Measurements from ENCODE around the gene C1QL1. TPM values are rescaled to one million over a fixed set of nuclear protein-coding genes. Genes with fewer than 3 reads are reported as not detected.

C1QL1 gene
- total and polyA plus RNA-seq, 2 of the 13 experiments (the other 11 are each of a cell fraction or from before 2014, with no cell fraction given) = 0.11 TPM

DNA sequence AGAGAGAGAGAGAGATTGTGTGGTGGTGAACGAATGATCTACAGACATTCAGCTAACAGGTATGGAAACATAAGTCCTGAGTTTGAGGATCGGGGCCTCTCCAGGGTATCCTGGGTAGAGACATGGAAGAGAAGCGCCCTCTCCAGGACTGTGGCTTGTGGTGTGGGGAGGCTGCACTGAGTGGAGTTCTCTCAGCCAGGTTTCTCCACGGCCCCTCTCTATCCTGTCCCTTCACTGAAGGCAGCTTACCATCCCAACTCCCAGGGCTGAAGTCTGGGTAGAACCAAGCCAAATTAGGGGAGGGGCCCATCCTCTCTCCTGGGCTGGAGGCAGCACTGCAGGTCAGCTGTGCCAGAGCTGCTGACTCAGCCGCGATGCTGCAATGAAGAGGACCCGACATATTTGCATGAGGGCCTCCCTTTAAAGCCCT lies 6.2 kb downstream of the C1QL1 start (continued):
- no peak for TF ChIP-seq ARNT2 (CRISPR knock-in tag; IDR thresholded peaks at IDR 0.05; ENCODE audit: low read depth)
- TF ChIP-seq ZNF451 (CRISPR knock-in tag; IDR thresholded peaks at IDR 0.05) = no peak
- TF ChIP-seq, protein P1, sequence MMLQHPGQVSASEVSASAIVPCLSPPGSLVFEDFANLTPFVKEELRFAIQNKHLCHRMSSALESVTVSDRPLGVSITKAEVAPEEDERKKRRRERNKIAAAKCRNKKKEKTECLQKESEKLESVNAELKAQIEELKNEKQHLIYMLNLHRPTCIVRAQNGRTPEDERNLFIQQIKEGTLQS (CRISPR knock-in tag; IDR thresholded peaks at IDR 0.05) = no peak
- TF ChIP-seq, protein P2, sequence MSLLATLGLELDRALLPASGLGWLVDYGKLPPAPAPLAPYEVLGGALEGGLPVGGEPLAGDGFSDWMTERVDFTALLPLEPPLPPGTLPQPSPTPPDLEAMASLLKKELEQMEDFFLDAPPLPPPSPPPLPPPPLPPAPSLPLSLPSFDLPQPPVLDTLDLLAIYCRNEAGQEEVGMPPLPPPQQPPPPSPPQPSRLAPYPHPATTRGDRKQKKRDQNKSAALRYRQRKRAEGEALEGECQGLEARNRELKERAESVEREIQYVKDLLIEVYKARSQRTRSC (CRISPR knock-in tag; IDR thresholded peaks at IDR 0.05; ENCODE audit: low read depth) = no peak
- TF ChIP-seq, protein P3, sequence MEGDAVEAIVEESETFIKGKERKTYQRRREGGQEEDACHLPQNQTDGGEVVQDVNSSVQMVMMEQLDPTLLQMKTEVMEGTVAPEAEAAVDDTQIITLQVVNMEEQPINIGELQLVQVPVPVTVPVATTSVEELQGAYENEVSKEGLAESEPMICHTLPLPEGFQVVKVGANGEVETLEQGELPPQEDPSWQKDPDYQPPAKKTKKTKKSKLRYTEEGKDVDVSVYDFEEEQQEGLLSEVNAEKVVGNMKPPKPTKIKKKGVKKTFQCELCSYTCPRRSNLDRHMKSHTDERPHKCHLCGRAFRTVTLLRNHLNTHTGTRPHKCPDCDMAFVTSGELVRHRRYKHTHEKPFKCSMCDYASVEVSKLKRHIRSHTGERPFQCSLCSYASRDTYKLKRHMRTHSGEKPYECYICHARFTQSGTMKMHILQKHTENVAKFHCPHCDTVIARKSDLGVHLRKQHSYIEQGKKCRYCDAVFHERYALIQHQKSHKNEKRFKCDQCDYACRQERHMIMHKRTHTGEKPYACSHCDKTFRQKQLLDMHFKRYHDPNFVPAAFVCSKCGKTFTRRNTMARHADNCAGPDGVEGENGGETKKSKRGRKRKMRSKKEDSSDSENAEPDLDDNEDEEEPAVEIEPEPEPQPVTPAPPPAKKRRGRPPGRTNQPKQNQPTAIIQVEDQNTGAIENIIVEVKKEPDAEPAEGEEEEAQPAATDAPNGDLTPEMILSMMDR (CRISPR knock-in tag; IDR thresholded peaks at IDR 0.05) = peak; percentile 72
- TF ChIP-seq ZNF432 (CRISPR knock-in tag; IDR thresholded peaks at IDR 0.05; ENCODE audit: borderline replicate concordance) = no peak
- TF ChIP-seq ZNF543 (CRISPR knock-in tag; IDR thresholded peaks at IDR 0.05) = no peak
- no peak for TF ChIP-seq ZFY (CRISPR knock-in tag; IDR thresholded peaks at IDR 0.05)
- no peak for TF ChIP-seq ZNF33A (CRISPR knock-in tag; IDR thresholded peaks at IDR 0.05; ENCODE audit: borderline replicate concordance)
- peak; percentile 61; the same call in 1 of the 2 replicates for TF ChIP-seq MAFF (IDR thresholded peaks at IDR 0.05; ENCODE audit: low read depth, low read length)
- TF ChIP-seq ZNF775 (CRISPR knock-in tag; IDR thresholded peaks at IDR 0.05; ENCODE audit: borderline replicate concordance) = no peak
- TF ChIP-seq ZNF12 (CRISPR knock-in tag; IDR thresholded peaks at IDR 0.05) = peak; percentile 35; the same call in 1 of the 2 replicates
- peak; percentile 42 for TF ChIP-seq RAD21 (CRISPR knock-in tag; IDR thresholded peaks at IDR 0.05)
- TF ChIP-seq ZNF317 (CRISPR knock-in tag; IDR thresholded peaks at IDR 0.05) = peak; percentile 59; the same call in 1 of the 2 replicates
- no peak for TF ChIP-seq JARID2 (CRISPR knock-in tag; IDR thresholded peaks at IDR 0.05; ENCODE audit: insufficient replicate concordance)
- TF ChIP-seq HMG20A (CRISPR knock-in tag; IDR thresholded peaks at IDR 0.05; ENCODE audit: borderline replicate concordance) = no peak
- peak; percentile 59 to 63 for TF ChIP-seq MAFK (conservative IDR thresholded peaks at IDR 0.05 in 1 of 2, IDR thresholded peaks at IDR 0.05 in 1 of 2; ENCODE audit: low read length in 2 of 2)
- no peak for TF ChIP-seq ZNF329 (CRISPR knock-in tag; IDR thresholded peaks at IDR 0.05; ENCODE audit: low read depth)
- TF ChIP-seq, protein P4, sequence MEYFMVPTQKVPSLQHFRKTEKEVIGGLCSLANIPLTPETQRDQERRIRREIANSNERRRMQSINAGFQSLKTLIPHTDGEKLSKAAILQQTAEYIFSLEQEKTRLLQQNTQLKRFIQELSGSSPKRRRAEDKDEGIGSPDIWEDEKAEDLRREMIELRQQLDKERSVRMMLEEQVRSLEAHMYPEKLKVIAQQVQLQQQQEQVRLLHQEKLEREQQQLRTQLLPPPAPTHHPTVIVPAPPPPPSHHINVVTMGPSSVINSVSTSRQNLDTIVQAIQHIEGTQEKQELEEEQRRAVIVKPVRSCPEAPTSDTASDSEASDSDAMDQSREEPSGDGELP (IDR thresholded peaks at IDR 0.05; ENCODE audit: borderline replicate concordance, low read depth) = no peak
- no peak for TF ChIP-seq KAT7 (CRISPR knock-in tag; IDR thresholded peaks at IDR 0.05; ENCODE audit: borderline replicate concordance)
- no peak for TF ChIP-seq ZBTB20 (CRISPR knock-in tag; IDR thresholded peaks at IDR 0.05; ENCODE audit: borderline replicate concordance, low read depth)
- no peak for TF ChIP-seq HDAC6 (IDR thresholded peaks at IDR 0.05; ENCODE audit: low read depth, low read length)
- TF ChIP-seq XBP1 (CRISPR knock-in tag; IDR thresholded peaks at IDR 0.05) = no peak
- TF ChIP-seq, protein P5, sequence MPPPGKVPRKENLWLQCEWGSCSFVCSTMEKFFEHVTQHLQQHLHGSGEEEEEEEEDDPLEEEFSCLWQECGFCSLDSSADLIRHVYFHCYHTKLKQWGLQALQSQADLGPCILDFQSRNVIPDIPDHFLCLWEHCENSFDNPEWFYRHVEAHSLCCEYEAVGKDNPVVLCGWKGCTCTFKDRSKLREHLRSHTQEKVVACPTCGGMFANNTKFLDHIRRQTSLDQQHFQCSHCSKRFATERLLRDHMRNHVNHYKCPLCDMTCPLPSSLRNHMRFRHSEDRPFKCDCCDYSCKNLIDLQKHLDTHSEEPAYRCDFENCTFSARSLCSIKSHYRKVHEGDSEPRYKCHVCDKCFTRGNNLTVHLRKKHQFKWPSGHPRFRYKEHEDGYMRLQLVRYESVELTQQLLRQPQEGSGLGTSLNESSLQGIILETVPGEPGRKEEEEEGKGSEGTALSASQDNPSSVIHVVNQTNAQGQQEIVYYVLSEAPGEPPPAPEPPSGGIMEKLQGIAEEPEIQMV (CRISPR knock-in tag; IDR thresholded peaks at IDR 0.05; ENCODE audit: low read depth) = no peak

Measured in HepG2 (cell line).